ENCODE results near the gene PRRG4.

The PRRG4 gene

GRCh38 chr11:32836946-32837345 is 7.2 kb downstream of the PRRG4 start:
- POLR2A ChIA-PET = no interaction called here
- CTCF ChIA-PET = no interaction called here
- TF ChIP-seq, protein P1, sequence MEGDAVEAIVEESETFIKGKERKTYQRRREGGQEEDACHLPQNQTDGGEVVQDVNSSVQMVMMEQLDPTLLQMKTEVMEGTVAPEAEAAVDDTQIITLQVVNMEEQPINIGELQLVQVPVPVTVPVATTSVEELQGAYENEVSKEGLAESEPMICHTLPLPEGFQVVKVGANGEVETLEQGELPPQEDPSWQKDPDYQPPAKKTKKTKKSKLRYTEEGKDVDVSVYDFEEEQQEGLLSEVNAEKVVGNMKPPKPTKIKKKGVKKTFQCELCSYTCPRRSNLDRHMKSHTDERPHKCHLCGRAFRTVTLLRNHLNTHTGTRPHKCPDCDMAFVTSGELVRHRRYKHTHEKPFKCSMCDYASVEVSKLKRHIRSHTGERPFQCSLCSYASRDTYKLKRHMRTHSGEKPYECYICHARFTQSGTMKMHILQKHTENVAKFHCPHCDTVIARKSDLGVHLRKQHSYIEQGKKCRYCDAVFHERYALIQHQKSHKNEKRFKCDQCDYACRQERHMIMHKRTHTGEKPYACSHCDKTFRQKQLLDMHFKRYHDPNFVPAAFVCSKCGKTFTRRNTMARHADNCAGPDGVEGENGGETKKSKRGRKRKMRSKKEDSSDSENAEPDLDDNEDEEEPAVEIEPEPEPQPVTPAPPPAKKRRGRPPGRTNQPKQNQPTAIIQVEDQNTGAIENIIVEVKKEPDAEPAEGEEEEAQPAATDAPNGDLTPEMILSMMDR (IDR thresholded peaks at IDR 0.05; ENCODE audit: control extremely low read depth, extremely low read depth, low read depth, missing control alignments) = no peak
- DNase-seq (ENCODE audit: extremely low spot score) = no peak

- TF ChIP-seq, protein P1 (IDR thresholded peaks at IDR 0.05; ENCODE audit: control extremely low read depth, extremely low read depth, low read depth, missing control alignments) = no peak
- POLR2A ChIA-PET = interaction anchor here (0.5 kb wide), 1 partner anchor 42 kb away, joined by 4 read pairs; no protein-coding TSS in a partner anchor
- CTCF ChIA-PET = interaction anchor here (1.2 to 1.3 kb wide), 2 partner anchors 54 to 227 kb away, joined by 3 to 4 read pairs; partner anchors contain the start of gene QSER1
- no peak for DNase-seq (ENCODE audit: extremely low spot score)
These were observed 9.0 kb downstream of the PRRG4 start for GRCh38 chr11:32838505-32839274.

DNA sequence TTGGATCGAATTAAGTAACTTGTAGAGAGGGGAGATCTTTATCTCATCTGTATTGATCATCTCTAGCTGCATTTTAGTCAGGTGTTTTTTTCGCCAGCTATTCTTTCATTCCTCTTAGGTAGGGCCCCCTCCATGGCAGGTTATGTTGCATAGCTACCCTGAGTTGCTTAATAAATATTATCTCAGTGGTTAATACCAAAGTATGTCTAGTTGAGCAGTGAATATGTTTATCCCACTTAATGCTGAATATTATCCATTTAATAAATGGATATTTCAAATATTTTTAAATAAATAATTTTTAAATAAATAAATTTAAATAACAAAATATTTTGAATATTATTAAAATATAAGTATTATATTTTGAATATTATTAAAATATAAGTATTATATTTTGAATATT is 9.6 kb downstream of the PRRG4 start:
- ChIA-PET CTCF (interaction anchor here (1.2 to 1.3 kb wide), 2 partner anchors 54 to 226 kb away, joined by 3 to 4 read pairs; partner anchors contain the start of gene QSER1), POLR2A (interaction anchor here (0.5 kb wide), 1 partner anchor 42 kb away, joined by 4 read pairs; no protein-coding TSS in a partner anchor)
- TF ChIP-seq, protein P1 (IDR thresholded peaks at IDR 0.05; ENCODE audit: control extremely low read depth, extremely low read depth, low read depth, missing control alignments) = no peak
- DNase-seq (ENCODE audit: extremely low spot score) = no peak

GRCh38 chr11:32840587-32840986 is 10.9 kb downstream of the PRRG4 start:
- CTCF ChIA-PET = interaction anchor here (0.8 to 1.8 kb wide), 2 partner anchors 10 to 32 kb away, joined by 4 read pairs; no protein-coding TSS in a partner anchor
- TF ChIP-seq, protein P1 (IDR thresholded peaks at IDR 0.05; ENCODE audit: control extremely low read depth, extremely low read depth, low read depth, missing control alignments) = no peak
- POLR2A ChIA-PET = no interaction called here
- no peak for DNase-seq (ENCODE audit: extremely low spot score)

- POLR2A ChIA-PET = no interaction called here
These were observed 13.8 kb downstream of the PRRG4 start for GRCh38 chr11:32843544-32843943.

GRCh38 chr11:32847511-32847910 is 17.8 kb downstream of the PRRG4 start:
- CTCF ChIA-PET = interaction anchor here (0.6 to 1.3 kb wide), 3 partner anchors 12 to 242 kb away, joined by 3 to 4 read pairs (median 3); no protein-coding TSS in a partner anchor
- TF ChIP-seq, protein P1 (IDR thresholded peaks at IDR 0.05; ENCODE audit: control extremely low read depth, extremely low read depth, low read depth, missing control alignments) = no peak
- no peak for DNase-seq (ENCODE audit: extremely low spot score)
- POLR2A ChIA-PET = interaction anchor here (0.6 kb wide), 1 partner anchor 68 kb away, joined by 3 read pairs; no protein-coding TSS in a partner anchor

More at GRCh38 chr11:32843544-32843943, 13.8 kb downstream of the PRRG4 start:
- CTCF ChIA-PET = no interaction called here
- TF ChIP-seq, protein P1 (IDR thresholded peaks at IDR 0.05; ENCODE audit: control extremely low read depth, extremely low read depth, low read depth, missing control alignments) = no peak
- no peak for DNase-seq (ENCODE audit: extremely low spot score)

Measured in GM10248 (cell line).